Measurements from ENCODE around the gene MIDN. TPM values are rescaled to one million over a fixed set of nuclear protein-coding genes. Genes with fewer than 3 reads are reported as not detected.
A peak's percentile ranks its signal among the peaks of the same experiment; 100 is the strongest.

The MIDN gene
- total RNA-seq, 3 donors from 2014 or later, result 13.8 to 28.5 (median 22.4) TPM

- no peak for DNase-seq (ENCODE audit: low spot score in 2 of 2)
- Histone ChIP-seq H3K9me3 (no peaks in the 10 kb centered on the region), H3K27me3 (no peaks in the 10 kb centered on the region), H3K36me3 (no peaks in the 10 kb centered on the region), H3K4me1 (peaks cover 8 to 10% of the 10 kb centered on the region in 2 donors), H3K4me3 (peak overlapping the region; percentile 47 to 87 (median 64)), H3K27ac (peak overlapping the region in 1 of 2 donors; percentile 97)
- TF ChIP-seq POLR2A (IDR thresholded peaks at IDR 0.05), result no peak
- TF ChIP-seq, protein P1, sequence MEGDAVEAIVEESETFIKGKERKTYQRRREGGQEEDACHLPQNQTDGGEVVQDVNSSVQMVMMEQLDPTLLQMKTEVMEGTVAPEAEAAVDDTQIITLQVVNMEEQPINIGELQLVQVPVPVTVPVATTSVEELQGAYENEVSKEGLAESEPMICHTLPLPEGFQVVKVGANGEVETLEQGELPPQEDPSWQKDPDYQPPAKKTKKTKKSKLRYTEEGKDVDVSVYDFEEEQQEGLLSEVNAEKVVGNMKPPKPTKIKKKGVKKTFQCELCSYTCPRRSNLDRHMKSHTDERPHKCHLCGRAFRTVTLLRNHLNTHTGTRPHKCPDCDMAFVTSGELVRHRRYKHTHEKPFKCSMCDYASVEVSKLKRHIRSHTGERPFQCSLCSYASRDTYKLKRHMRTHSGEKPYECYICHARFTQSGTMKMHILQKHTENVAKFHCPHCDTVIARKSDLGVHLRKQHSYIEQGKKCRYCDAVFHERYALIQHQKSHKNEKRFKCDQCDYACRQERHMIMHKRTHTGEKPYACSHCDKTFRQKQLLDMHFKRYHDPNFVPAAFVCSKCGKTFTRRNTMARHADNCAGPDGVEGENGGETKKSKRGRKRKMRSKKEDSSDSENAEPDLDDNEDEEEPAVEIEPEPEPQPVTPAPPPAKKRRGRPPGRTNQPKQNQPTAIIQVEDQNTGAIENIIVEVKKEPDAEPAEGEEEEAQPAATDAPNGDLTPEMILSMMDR (IDR thresholded peaks at IDR 0.05), result no peak
- TF ChIP-seq POLR2AphosphoS5 (IDR thresholded peaks at IDR 0.05), result no peak
- intact Hi-C loops (cut with DNase I; ENCODE audit: low total_unique reads), result no loop called here
Observed at GRCh38 chr19:1236576-1236975, 11.8 kb upstream of the MIDN start.

- Histone ChIP-seq H3K27ac (peak overlapping the region; percentile 13 to 97), H3K36me3 (no peaks in the 10 kb centered on the region), H3K9me3 (no peaks in the 10 kb centered on the region), H3K4me3 (peak overlapping the region; percentile 47 to 87 (median 64)), H3K27me3 (no peaks in the 10 kb centered on the region), H3K4me1 (peaks cover 8 to 13% of the 10 kb centered on the region in 2 donors)
- intact Hi-C loops (cut with DNase I; ENCODE audit: low total_unique reads), result no loop called here
- TF ChIP-seq, protein P1 (IDR thresholded peaks at IDR 0.05), result no peak
- peak; percentile 12 for TF ChIP-seq POLR2A (IDR thresholded peaks at IDR 0.05)
- DNase-seq (ENCODE audit: low spot score in 2 of 2), result no peak
Observed at GRCh38 chr19:1237027-1237659, 11.2 kb upstream of the MIDN start.

- peaks cover 13 to 20% of the 10 kb centered on the region in 2 donors for H3K4me1 ChIP-seq
- no peaks in the 10 kb centered on the region for H3K9me3 ChIP-seq
- intact Hi-C loops (cut with DNase I; ENCODE audit: low total_unique reads), result no loop called here
- H3K27me3 ChIP-seq, result no peaks in the 10 kb centered on the region
- TF ChIP-seq, protein P1 (IDR thresholded peaks at IDR 0.05), result no peak
- TF ChIP-seq POLR2AphosphoS5 (IDR thresholded peaks at IDR 0.05) (no peak), POLR2A (IDR thresholded peaks at IDR 0.05) (no peak)
- H3K36me3 ChIP-seq, result no peaks in the 10 kb centered on the region
- no peak for DNase-seq (ENCODE audit: low spot score in 2 of 2)
- peak within 1 kb of the TSS; percentile 47 to 87 (median 64) for H3K4me3 ChIP-seq
- H3K27ac ChIP-seq, result peak within 1 kb of the TSS; percentile 93 to 97
Observed at GRCh38 chr19:1237754-1238368, 10.5 kb upstream of the MIDN start, which contains the start of gene CBARP. TSS of gene CBARP (minus strand) at chr19:1238005. CDS start at chr19:1236100, 1,905 bp downstream.

- TF ChIP-seq, protein P1 (IDR thresholded peaks at IDR 0.05), result no peak
- TF ChIP-seq POLR2A (IDR thresholded peaks at IDR 0.05), result no peak
- TF ChIP-seq POLR2AphosphoS5 (IDR thresholded peaks at IDR 0.05), result no peak
- DNase-seq (ENCODE audit: low spot score in 2 of 2), result no peak
Observed at GRCh38 chr19:1238369-1239303, 9.7 kb upstream of the MIDN start.

More at GRCh38 chr19:1238369-1239303, 9.7 kb upstream of the MIDN start:
- peak overlapping the region; percentile 93 to 97 for H3K27ac ChIP-seq
- H3K4me3 ChIP-seq, result peak overlapping the region; percentile 20 to 87 (median 64)
- no peaks in the 10 kb centered on the region for H3K27me3 ChIP-seq
- intact Hi-C loops (cut with DNase I; ENCODE audit: low total_unique reads), result no loop called here
- H3K4me1 ChIP-seq, result peaks cover 13 to 27% of the 10 kb centered on the region in 2 donors
- H3K36me3 ChIP-seq, result no peaks in the 10 kb centered on the region
- no peaks in the 10 kb centered on the region for H3K9me3 ChIP-seq

All from breast epithelium (tissue), 4 donors.